ENCODE data around the gene GATA5. TPM values are rescaled to one million over a fixed set of nuclear protein-coding genes. Genes with fewer than 3 reads are reported as not detected.

Gene GATA5
- polyA plus RNA-seq, 1 of the 3 experiments (the other 2 are of a cell fraction) = not detected

- Histone ChIP-seq H3K79me2 (ENCODE audit: insufficient read depth) (no peaks in the 10 kb centered on the region), H3K36me3 (replicated peaks in 1 of 2; ENCODE audit: control insufficient read depth in 1 of 2, insufficient read depth in 2 of 2, low read length in 1 of 2) (no peaks in the 10 kb centered on the region), H3K4me1 (ENCODE audit: control insufficient read depth in 1 of 2, insufficient read depth in 2 of 2, low read depth in 1 of 2, low read length in 1 of 2) (no peaks in the 10 kb centered on the region), H3K9me3 (no peaks in the 10 kb centered on the region), H3K9me2 (no peaks in the 10 kb centered on the region), H3K9ac (no peak overlapping the region), H3F3A (replicated peaks; ENCODE audit: insufficient read depth) (no peaks in the 10 kb centered on the region), H2AFZ (ENCODE audit: low read depth) (no peak overlapping the region), H3K27ac (ENCODE audit: low read depth in 2 of 2, low read length in 1 of 2) (no peak overlapping the region), H3K4me3 (ENCODE audit: low read depth in 2 of 2, low read length in 1 of 2) (no peak overlapping the region), H3K27me3 (ENCODE audit: insufficient read depth) (no peaks in the 10 kb centered on the region), H4K20me1 (ENCODE audit: insufficient read depth) (no peaks in the 10 kb centered on the region), H3K4me2 (no peak overlapping the region)
- WGBS (ENCODE audit: low lambda C conversion rate) = 0% methylated on average over 2 of the region's 10 CpGs
- TF ChIP-seq GABPA (IDR thresholded peaks at IDR 0.05; ENCODE audit: low read depth) (no peak), NRF1 (IDR thresholded peaks at IDR 0.05; ENCODE audit: low read depth, low read length) (no peak), JUND (IDR thresholded peaks at IDR 0.05) (no peak), TCF12 (IDR thresholded peaks at IDR 0.05) (no peak), RFX5 (IDR thresholded peaks at IDR 0.05; ENCODE audit: low read length) (no peak), USF1 (IDR thresholded peaks at IDR 0.05; ENCODE audit: borderline replicate concordance, low read depth) (no peak), SIN3A (IDR thresholded peaks at IDR 0.05; ENCODE audit: borderline replicate concordance, low read depth, low read length) (no peak), ELF1 (IDR thresholded peaks at IDR 0.05) (no peak), PBX3 (IDR thresholded peaks at IDR 0.05) (no peak), RXRA (IDR thresholded peaks at IDR 0.05; ENCODE audit: borderline replicate concordance, low read depth) (no peak), TEAD4 (IDR thresholded peaks at IDR 0.05; ENCODE audit: borderline replicate concordance, insufficient read depth) (no peak), RAD21 (IDR thresholded peaks at IDR 0.05; ENCODE audit: low read length) (no peak), NFIC (IDR thresholded peaks at IDR 0.05; ENCODE audit: borderline replicate concordance) (no peak), GATA2 (CRISPR knock-in tag; IDR thresholded peaks at IDR 0.05) (no peak), TAF1 (IDR thresholded peaks at IDR 0.05; ENCODE audit: borderline replicate concordance, low read depth, low read length) (no peak)
- POLR2A ChIA-PET = no interaction called here
- CTCF ChIA-PET = interaction anchor here (1.0 to 2.2 kb wide), 2 partner anchors 13 to 194 kb away, joined by 3 to 9 read pairs; no protein-coding TSS in a partner anchor
- DNase-seq = no peak
Observed at GRCh38 chr20:62423326-62423706, 52.5 kb downstream of the GATA5 start.

GRCh38 chr20:62422636-62423325, 53.0 kb downstream of the GATA5 start:
- Histone ChIP-seq H3F3A (replicated peaks; ENCODE audit: insufficient read depth) (no peaks in the 10 kb centered on the region), H4K20me1 (ENCODE audit: insufficient read depth) (no peaks in the 10 kb centered on the region), H3K9me2 (no peaks in the 10 kb centered on the region), H3K4me3 (ENCODE audit: low read depth in 2 of 2, low read length in 1 of 2) (no peak overlapping the region), H3K4me2 (no peak overlapping the region), H3K4me1 (ENCODE audit: control insufficient read depth in 1 of 2, insufficient read depth in 2 of 2, low read depth in 1 of 2, low read length in 1 of 2) (no peaks in the 10 kb centered on the region), H3K27ac (ENCODE audit: low read depth in 2 of 2, low read length in 1 of 2) (no peak overlapping the region), H3K9me3 (no peaks in the 10 kb centered on the region), H2AFZ (ENCODE audit: low read depth) (no peak overlapping the region), H3K9ac (no peak overlapping the region), H3K27me3 (ENCODE audit: insufficient read depth) (no peaks in the 10 kb centered on the region), H3K36me3 (replicated peaks in 1 of 2; ENCODE audit: control insufficient read depth in 1 of 2, insufficient read depth in 2 of 2, low read length in 1 of 2) (no peaks in the 10 kb centered on the region), H3K79me2 (ENCODE audit: insufficient read depth) (no peaks in the 10 kb centered on the region)
- WGBS (ENCODE audit: low lambda C conversion rate) = 60% methylated on average over 15 of the region's 20 CpGs
- ChIA-PET POLR2A (no interaction called here), CTCF (interaction anchor here (1.0 kb wide), 1 partner anchor 195 kb away, joined by 3 read pairs; no protein-coding TSS in a partner anchor)
- no peak for DNase-seq
- TF ChIP-seq NRF1 (IDR thresholded peaks at IDR 0.05; ENCODE audit: low read depth, low read length) (no peak), SIN3A (IDR thresholded peaks at IDR 0.05; ENCODE audit: borderline replicate concordance, low read depth, low read length) (no peak), RAD21 (IDR thresholded peaks at IDR 0.05; ENCODE audit: low read length) (no peak), JUND (IDR thresholded peaks at IDR 0.05) (no peak), YY1 (IDR thresholded peaks at IDR 0.05; ENCODE audit: low read depth) (no peak), GABPA (IDR thresholded peaks at IDR 0.05; ENCODE audit: low read depth) (no peak), MXI1 (IDR thresholded peaks at IDR 0.05; ENCODE audit: low read depth, low read length) (no peak), RCOR1 (IDR thresholded peaks at IDR 0.05; ENCODE audit: low read length) (no peak), GATA2 (CRISPR knock-in tag; IDR thresholded peaks at IDR 0.05) (no peak), USF1 (IDR thresholded peaks at IDR 0.05; ENCODE audit: borderline replicate concordance, low read depth) (no peak), TEAD4 (IDR thresholded peaks at IDR 0.05; ENCODE audit: borderline replicate concordance, insufficient read depth) (no peak), USF2 (IDR thresholded peaks at IDR 0.05; ENCODE audit: borderline replicate concordance, low read depth, low read length) (no peak), FOXJ3 (CRISPR knock-in tag; IDR thresholded peaks at IDR 0.05) (no peak), CHD2 (IDR thresholded peaks at IDR 0.05; ENCODE audit: low read length, partially characterized antibody) (no peak), NFIC (IDR thresholded peaks at IDR 0.05; ENCODE audit: borderline replicate concordance) (no peak), TAF1 (IDR thresholded peaks at IDR 0.05; ENCODE audit: borderline replicate concordance, low read depth, low read length) (no peak)
